ENCODE measurements around the gene DNASE1.

- no peak for TF ChIP-seq CTCF (IDR thresholded peaks at IDR 0.05; ENCODE audit: insufficient read depth, low read depth, low read length)
- TF ChIP-seq EZH2 (IDR thresholded peaks at IDR 0.05; ENCODE audit: insufficient read depth, low read length), result no peak
These were observed 23.5 kb downstream of the DNASE1 start for GRCh38 chr16:3677994-3678393.
